ENCODE data around the gene PPARD. TPM values are rescaled to one million over a fixed set of nuclear protein-coding genes. Genes with fewer than 3 reads are reported as not detected.

PPARD gene
- total and polyA plus RNA-seq, 2 experiments from 2014 or later, result 9.1 to 20.4 TPM

- DNase-seq (ENCODE audit: low spot score), result no peak
- H3K9me2 ChIP-seq (replicated peaks; ENCODE audit: insufficient read depth), result no peaks in the 10 kb centered on the region
- WGBS (ENCODE audit: low lambda C conversion rate, missing lambda C conversion rate), result 79% methylated on average over 8 of the region's 8 CpGs
- peak overlapping the region; percentile 42 for H3K27ac ChIP-seq
- H3K36me3 ChIP-seq (replicated peaks; ENCODE audit: insufficient read depth, low read depth), result no peaks in the 10 kb centered on the region
- H4K20me1 ChIP-seq (ENCODE audit: insufficient read depth, poor library complexity, severe bottlenecking), result no peaks in the 10 kb centered on the region
- H2AFZ ChIP-seq, result no peak overlapping the region
- no peak overlapping the region for H3K4me3 ChIP-seq
- H3K9me3 ChIP-seq (ENCODE audit: low read depth), result no peaks in the 10 kb centered on the region
- TF ChIP-seq EZH2 (IDR thresholded peaks at IDR 0.05; ENCODE audit: borderline replicate concordance), result no peak
- TF ChIP-seq EZH2phosphoT487 (IDR thresholded peaks at IDR 0.05; ENCODE audit: low read depth, severe bottlenecking, unreplicated experiment), result no peak
- TF ChIP-seq CTCF (IDR thresholded peaks at IDR 0.05; ENCODE audit: poor library complexity), result no peak
- H3K27me3 ChIP-seq, result no peaks in the 10 kb centered on the region
- H3K79me2 ChIP-seq, result peaks cover 40% of the 10 kb centered on the region
- no peaks in the 10 kb centered on the region for H3K4me1 ChIP-seq (ENCODE audit: insufficient read depth)
- H3K4me2 ChIP-seq, result no peak overlapping the region
Measured at GRCh38 chr6:35371494-35372262, 29.3 kb downstream of the PPARD start.

DNA sequence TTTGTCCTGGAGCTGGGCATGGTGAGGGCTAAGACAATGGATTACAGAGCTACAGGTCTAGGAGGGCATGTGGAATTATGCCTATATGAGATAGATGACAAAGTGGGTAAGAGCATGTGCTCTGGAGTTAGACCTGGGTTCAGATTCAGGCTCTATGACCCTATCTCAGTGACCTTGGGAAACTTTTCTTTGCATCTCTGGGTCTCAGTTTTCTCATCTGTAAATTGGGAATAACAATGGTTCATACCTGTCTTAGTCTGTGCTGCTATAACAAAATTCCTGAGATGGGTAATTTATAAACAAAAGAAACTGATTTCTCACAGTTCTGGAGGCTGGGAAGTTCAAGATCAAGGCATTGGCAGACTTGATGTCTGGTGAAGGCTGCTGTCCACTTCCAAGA lies 30.3 kb downstream of the PPARD start:
- no peak for DNase-seq (ENCODE audit: low spot score)
- no peak for TF ChIP-seq EZH2phosphoT487 (IDR thresholded peaks at IDR 0.05; ENCODE audit: low read depth, severe bottlenecking, unreplicated experiment)
- no peak for TF ChIP-seq CTCF (IDR thresholded peaks at IDR 0.05; ENCODE audit: poor library complexity)
- no peak for TF ChIP-seq EZH2 (IDR thresholded peaks at IDR 0.05; ENCODE audit: borderline replicate concordance)
- no peaks in the 10 kb centered on the region for H3K9me2 ChIP-seq (replicated peaks; ENCODE audit: insufficient read depth)
- H2AFZ ChIP-seq, result no peak overlapping the region
- H3K4me1 ChIP-seq (ENCODE audit: insufficient read depth), result no peaks in the 10 kb centered on the region
- no peak overlapping the region for H3K27ac ChIP-seq
- no peaks in the 10 kb centered on the region for H3K36me3 ChIP-seq (replicated peaks; ENCODE audit: insufficient read depth, low read depth)
- H3K4me3 ChIP-seq, result no peak overlapping the region
- no peaks in the 10 kb centered on the region for H4K20me1 ChIP-seq (ENCODE audit: insufficient read depth, poor library complexity, severe bottlenecking)
- H3K27me3 ChIP-seq, result no peaks in the 10 kb centered on the region
- H3K4me2 ChIP-seq, result no peak overlapping the region
- no peaks in the 10 kb centered on the region for H3K9me3 ChIP-seq (ENCODE audit: low read depth)
- H3K79me2 ChIP-seq, result peaks cover 38% of the 10 kb centered on the region

- WGBS (ENCODE audit: low lambda C conversion rate, missing lambda C conversion rate), result 92% methylated on average over 2 of the region's 2 CpGs
- no peaks in the 10 kb centered on the region for H3K9me2 ChIP-seq (replicated peaks; ENCODE audit: insufficient read depth)
- no peaks in the 10 kb centered on the region for H3K9me3 ChIP-seq (ENCODE audit: low read depth)
- H3K4me1 ChIP-seq (ENCODE audit: insufficient read depth), result no peaks in the 10 kb centered on the region
- no peak for DNase-seq (ENCODE audit: low spot score)
- no peaks in the 10 kb centered on the region for H3K27me3 ChIP-seq
- H3K4me2 ChIP-seq, result no peak overlapping the region
- H3K36me3 ChIP-seq (replicated peaks; ENCODE audit: insufficient read depth, low read depth), result no peaks in the 10 kb centered on the region
- no peak overlapping the region for H2AFZ ChIP-seq
- peaks cover 31% of the 10 kb centered on the region for H3K79me2 ChIP-seq
- TF ChIP-seq CTCF (IDR thresholded peaks at IDR 0.05; ENCODE audit: poor library complexity) (no peak), EZH2 (IDR thresholded peaks at IDR 0.05; ENCODE audit: borderline replicate concordance) (no peak), EZH2phosphoT487 (IDR thresholded peaks at IDR 0.05; ENCODE audit: low read depth, severe bottlenecking, unreplicated experiment) (no peak)
- H3K27ac ChIP-seq, result no peak overlapping the region
- no peak overlapping the region for H3K4me3 ChIP-seq
- H4K20me1 ChIP-seq (ENCODE audit: insufficient read depth, poor library complexity, severe bottlenecking), result no peaks in the 10 kb centered on the region
Measured at GRCh38 chr6:35376281-35376680, 33.9 kb downstream of the PPARD start.
